HEK293 (cell line): ENCODE measurements around the gene MYO18B.

Experiments used
- CTCF ChIA-PET: fragments of 350-600 bp; formaldehyde crosslinking; extraction: SDS; loops from one replicate; lab custom pipeline; 2021; ENCODE audit warnings: antibody characterized with exemption; lab: Yijun Ruan, JAX
- POLR2A ChIA-PET: fragments of 300-600 bp; formaldehyde crosslinking; extraction: SDS; loops from one replicate; lab custom pipeline; 2020; ENCODE audit warnings: antibody characterized with exemption, inconsistent platforms; lab: Yijun Ruan, JAX
- H3K27ac ChIP-seq: fragments of 200-500 bp; sonication (Bioruptor generic); 2 replicates; pipeline ENCODE4 v1.5.1; 2014; ENCODE audit warnings: low read depth, low read length, control low read depth, inconsistent platforms; ENCODE audit errors: extremely low read depth
- H3K36me3 ChIP-seq, 2 experiments: fragments of 200-500 bp in 1 of 2; sonication (Bioruptor generic) in 1 of 2; 1 replicate in 1 of 2; 2 replicates in 1 of 2; pipeline ENCODE4 v1.5.1; 2014 to 2017; ENCODE audit warnings: inconsistent platforms in 2 of 2, low read length in 2 of 2; ENCODE audit not compliant: control insufficient read depth in 2 of 2, insufficient read depth in 1 of 2
- H3K4me1 ChIP-seq: fragments of 200-500 bp; sonication (Bioruptor generic); 2 replicates; pipeline ENCODE4 v1.5.1; 2014; ENCODE audit warnings: mild to moderate bottlenecking, low read length, inconsistent platforms; ENCODE audit not compliant: control insufficient read depth, insufficient read depth
- H3K4me3 ChIP-seq: 2 replicates; pipeline ENCODE4 v1.5.1; 2011; ENCODE audit warnings: low read depth, mild to moderate bottlenecking, control low read depth, low read length, moderate library complexity
- H3K9me3 ChIP-seq: fragments of 200-500 bp; sonication (Bioruptor generic); 2 replicates; pipeline ENCODE4 v1.5.1; 2014; ENCODE audit warnings: low read depth, low read length, inconsistent platforms; ENCODE audit not compliant: control insufficient read depth, insufficient read depth
- PRDM1 ChIP-seq: fragments of 450-650 bp; formaldehyde crosslinking; IDR thresholded peaks from 2 replicates; pipeline ENCODE4; 2016; ENCODE audit warnings: missing biosample characterization, missing genetic modification characterization
- REPIN1 ChIP-seq: fragments of 450-650 bp; formaldehyde crosslinking; IDR thresholded peaks from 2 replicates; pipeline ENCODE4 v1.5.1; 2017; ENCODE audit warnings: missing biosample characterization, missing genetic modification characterization, low read depth
- ZFP3 ChIP-seq: fragments of 450-650 bp; formaldehyde crosslinking; IDR thresholded peaks from 2 replicates; pipeline ENCODE4 v1.5.1; 2016; ENCODE audit warnings: low read depth, missing biosample characterization, missing genetic modification characterization
- ZFP41 ChIP-seq: fragments of 450-650 bp; formaldehyde crosslinking; IDR thresholded peaks from 2 replicates; pipeline ENCODE4 v1.5.1; 2016; ENCODE audit warnings: missing biosample characterization, missing genetic modification characterization, borderline replicate concordance
- ZNF175 ChIP-seq: fragments of 450-650 bp; formaldehyde crosslinking; IDR thresholded peaks from 2 replicates; pipeline ENCODE4 v1.5.1; 2016; ENCODE audit warnings: missing biosample characterization, missing genetic modification characterization
- ZNF391 ChIP-seq: fragments of 450-650 bp; formaldehyde crosslinking; IDR thresholded peaks from 2 replicates; pipeline ENCODE4 v1.5.1; 2016; ENCODE audit warnings: low read depth, missing biosample characterization, missing genetic modification characterization, borderline replicate concordance
- ZNF404 ChIP-seq: fragments of 450-650 bp; formaldehyde crosslinking; IDR thresholded peaks from 2 replicates; pipeline ENCODE4 v1.5.1; 2017; ENCODE audit warnings: missing biosample characterization, missing genetic modification characterization
- ZNF521 ChIP-seq: fragments of 450-650 bp; formaldehyde crosslinking; IDR thresholded peaks from 2 replicates; pipeline ENCODE4 v1.5.1; 2017; ENCODE audit warnings: missing biosample characterization, mild to moderate bottlenecking, missing genetic modification characterization
- ZNF571 ChIP-seq: fragments of 450-650 bp; formaldehyde crosslinking; IDR thresholded peaks from 2 replicates; pipeline ENCODE4 v1.5.0; 2017; ENCODE audit warnings: missing biosample characterization, missing genetic modification characterization
- ZNF626 ChIP-seq: fragments of 450-650 bp; sonication (Bioruptor Pico); formaldehyde crosslinking; IDR thresholded peaks from 2 replicates; pipeline ENCODE4 v1.5.1; 2018; ENCODE audit warnings: missing biosample characterization, missing genetic modification characterization, inconsistent platforms
- ZNF670 ChIP-seq: fragments of 450-650 bp; formaldehyde crosslinking; IDR thresholded peaks from 2 replicates; pipeline ENCODE4 v1.5.1; 2016; ENCODE audit warnings: missing biosample characterization, missing genetic modification characterization, low read depth
- ZNF785 ChIP-seq: fragments of 450-650 bp; formaldehyde crosslinking; IDR thresholded peaks from 2 replicates; pipeline ENCODE4 v1.5.1; 2016; ENCODE audit warnings: missing biosample characterization, missing genetic modification characterization
- TF ChIP-seq, protein P1 (sequence below): fragments of 450-650 bp; formaldehyde crosslinking; IDR thresholded peaks from 2 replicates; pipeline ENCODE4 v1.5.1; 2016; ENCODE audit warnings: missing biosample characterization, missing genetic modification characterization
- TF ChIP-seq, protein P2 (sequence below): fragments of 450-650 bp; formaldehyde crosslinking; IDR thresholded peaks from 2 replicates; pipeline ENCODE4 v1.5.1; 2016; ENCODE audit warnings: missing biosample characterization, missing genetic modification characterization
- TF ChIP-seq, protein P3 (sequence below): fragments of 450-650 bp; formaldehyde crosslinking; IDR thresholded peaks from 2 replicates; pipeline ENCODE4 v1.5.1; 2016; ENCODE audit warnings: missing biosample characterization, missing genetic modification characterization
- TF ChIP-seq, protein P4 (sequence below): fragments of 450-650 bp; formaldehyde crosslinking; IDR thresholded peaks from 2 replicates; pipeline ENCODE4 v1.5.1; 2016; ENCODE audit warnings: missing biosample characterization, missing genetic modification characterization, low read depth
- TF ChIP-seq, protein P5 (sequence below): fragments of 450-650 bp; formaldehyde crosslinking; IDR thresholded peaks from 2 replicates; pipeline ENCODE4 v1.5.1; 2017; ENCODE audit warnings: missing biosample characterization, missing genetic modification characterization

The MYO18B gene

DNA sequence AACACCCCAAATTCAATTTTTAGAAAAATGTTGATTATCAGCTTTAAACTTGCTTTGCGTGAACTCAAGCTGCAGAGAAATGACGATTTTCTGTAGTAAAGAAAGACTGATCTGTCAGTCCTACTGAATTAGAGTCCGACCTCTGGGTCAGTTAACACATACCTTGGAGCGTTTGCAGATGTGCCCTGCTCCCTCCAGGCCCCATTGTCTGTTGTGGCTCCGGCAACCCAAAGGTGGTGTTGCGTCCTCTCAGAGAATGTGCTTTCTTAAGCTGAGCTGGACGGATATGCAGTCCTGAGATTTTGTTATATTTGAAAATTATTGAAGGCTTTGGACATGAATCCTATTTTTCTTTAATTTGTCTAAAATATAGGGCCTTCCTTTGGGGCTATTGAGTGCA lies 31.5 kb upstream of the MYO18B start:
- ChIA-PET POLR2A (no interaction called here), CTCF (no interaction called here)
- no peak overlapping the region for H3K4me3 ChIP-seq
- H3K4me1 ChIP-seq = no peaks in the 10 kb centered on the region
- TF ChIP-seq ZNF175 (tag by site-specific recombination) (no peak), REPIN1 (tag by site-specific recombination) (no peak), PRDM1 (tag by site-specific recombination) (no peak)
- TF ChIP-seq, protein P1, sequence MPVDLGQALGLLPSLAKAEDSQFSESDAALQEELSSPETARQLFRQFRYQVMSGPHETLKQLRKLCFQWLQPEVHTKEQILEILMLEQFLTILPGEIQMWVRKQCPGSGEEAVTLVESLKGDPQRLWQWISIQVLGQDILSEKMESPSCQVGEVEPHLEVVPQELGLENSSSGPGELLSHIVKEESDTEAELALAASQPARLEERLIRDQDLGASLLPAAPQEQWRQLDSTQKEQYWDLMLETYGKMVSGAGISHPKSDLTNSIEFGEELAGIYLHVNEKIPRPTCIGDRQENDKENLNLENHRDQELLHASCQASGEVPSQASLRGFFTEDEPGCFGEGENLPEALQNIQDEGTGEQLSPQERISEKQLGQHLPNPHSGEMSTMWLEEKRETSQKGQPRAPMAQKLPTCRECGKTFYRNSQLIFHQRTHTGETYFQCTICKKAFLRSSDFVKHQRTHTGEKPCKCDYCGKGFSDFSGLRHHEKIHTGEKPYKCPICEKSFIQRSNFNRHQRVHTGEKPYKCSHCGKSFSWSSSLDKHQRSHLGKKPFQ (tag by site-specific recombination) = no peak
- TF ChIP-seq, protein P2, sequence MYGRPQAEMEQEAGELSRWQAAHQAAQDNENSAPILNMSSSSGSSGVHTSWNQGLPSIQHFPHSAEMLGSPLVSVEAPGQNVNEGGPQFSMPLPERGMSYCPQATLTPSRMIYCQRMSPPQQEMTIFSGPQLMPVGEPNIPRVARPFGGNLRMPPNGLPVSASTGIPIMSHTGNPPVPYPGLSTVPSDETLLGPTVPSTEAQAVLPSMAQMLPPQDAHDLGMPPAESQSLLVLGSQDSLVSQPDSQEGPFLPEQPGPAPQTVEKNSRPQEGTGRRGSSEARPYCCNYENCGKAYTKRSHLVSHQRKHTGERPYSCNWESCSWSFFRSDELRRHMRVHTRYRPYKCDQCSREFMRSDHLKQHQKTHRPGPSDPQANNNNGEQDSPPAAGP = no peak
- TF ChIP-seq, protein P3, sequence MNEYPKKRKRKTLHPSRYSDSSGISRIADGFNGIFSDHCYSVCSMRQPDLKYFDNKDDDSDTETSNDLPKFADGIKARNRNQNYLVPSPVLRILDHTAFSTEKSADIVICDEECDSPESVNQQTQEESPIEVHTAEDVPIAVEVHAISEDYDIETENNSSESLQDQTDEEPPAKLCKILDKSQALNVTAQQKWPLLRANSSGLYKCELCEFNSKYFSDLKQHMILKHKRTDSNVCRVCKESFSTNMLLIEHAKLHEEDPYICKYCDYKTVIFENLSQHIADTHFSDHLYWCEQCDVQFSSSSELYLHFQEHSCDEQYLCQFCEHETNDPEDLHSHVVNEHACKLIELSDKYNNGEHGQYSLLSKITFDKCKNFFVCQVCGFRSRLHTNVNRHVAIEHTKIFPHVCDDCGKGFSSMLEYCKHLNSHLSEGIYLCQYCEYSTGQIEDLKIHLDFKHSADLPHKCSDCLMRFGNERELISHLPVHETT (tag by site-specific recombination) = no peak
- peaks cover 3% of the 10 kb centered on the region in 2 experiments; a peak in 2 of 3 replicates for H3K36me3 ChIP-seq
- no peaks in the 10 kb centered on the region for H3K9me3 ChIP-seq
- H3K27ac ChIP-seq = no peak overlapping the region

DNA sequence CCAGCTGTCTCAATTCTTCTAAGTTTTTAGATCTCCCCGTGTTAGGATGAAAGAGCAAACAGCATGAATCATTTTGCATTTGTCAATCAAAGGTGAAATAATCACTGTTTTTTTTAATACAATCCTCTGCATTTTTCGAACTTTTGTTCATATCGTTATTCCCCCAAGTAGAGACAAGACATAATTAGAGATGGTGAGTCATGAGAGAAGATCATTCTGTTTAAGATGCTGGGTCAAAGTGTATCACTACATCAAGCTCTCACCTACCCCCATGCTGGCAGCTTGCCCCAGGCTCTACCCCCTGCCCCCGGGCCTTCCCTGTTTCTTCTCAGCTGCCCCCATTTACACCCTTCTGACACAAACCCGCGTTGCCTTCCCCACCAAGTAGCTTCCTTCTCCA lies 30.5 kb upstream of the MYO18B start:
- no peaks in the 10 kb centered on the region for H3K4me1 ChIP-seq
- H3K27ac ChIP-seq = no peak overlapping the region
- ChIA-PET CTCF (interaction anchor here (0.7 kb wide), 1 partner anchor 10 kb away, joined by 3 read pairs; no protein-coding TSS in a partner anchor), POLR2A (no interaction called here)
- H3K4me3 ChIP-seq = no peak overlapping the region
- peaks cover 3% of the 10 kb centered on the region in 2 experiments; a peak in 2 of 3 replicates for H3K36me3 ChIP-seq
- no peaks in the 10 kb centered on the region for H3K9me3 ChIP-seq
- TF ChIP-seq ZNF670 (tag by site-specific recombination) (no peak), ZNF404 (tag by site-specific recombination) (no peak), ZFP3 (tag by site-specific recombination) (no peak), ZNF521 (no peak), ZNF785 (tag by site-specific recombination) (no peak)
- TF ChIP-seq, protein P4, sequence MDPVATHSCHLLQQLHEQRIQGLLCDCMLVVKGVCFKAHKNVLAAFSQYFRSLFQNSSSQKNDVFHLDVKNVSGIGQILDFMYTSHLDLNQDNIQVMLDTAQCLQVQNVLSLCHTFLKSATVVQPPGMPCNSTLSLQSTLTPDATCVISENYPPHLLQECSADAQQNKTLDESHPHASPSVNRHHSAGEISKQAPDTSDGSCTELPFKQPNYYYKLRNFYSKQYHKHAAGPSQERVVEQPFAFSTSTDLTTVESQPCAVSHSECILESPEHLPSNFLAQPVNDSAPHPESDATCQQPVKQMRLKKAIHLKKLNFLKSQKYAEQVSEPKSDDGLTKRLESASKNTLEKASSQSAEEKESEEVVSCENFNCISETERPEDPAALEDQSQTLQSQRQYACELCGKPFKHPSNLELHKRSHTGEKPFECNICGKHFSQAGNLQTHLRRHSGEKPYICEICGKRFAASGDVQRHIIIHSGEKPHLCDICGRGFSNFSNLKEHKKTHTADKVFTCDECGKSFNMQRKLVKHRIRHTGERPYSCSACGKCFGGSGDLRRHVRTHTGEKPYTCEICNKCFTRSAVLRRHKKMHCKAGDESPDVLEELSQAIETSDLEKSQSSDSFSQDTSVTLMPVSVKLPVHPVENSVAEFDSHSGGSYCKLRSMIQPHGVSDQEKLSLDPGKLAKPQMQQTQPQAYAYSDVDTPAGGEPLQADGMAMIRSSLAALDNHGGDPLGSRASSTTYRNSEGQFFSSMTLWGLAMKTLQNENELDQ (tag by site-specific recombination) = no peak

DNA sequence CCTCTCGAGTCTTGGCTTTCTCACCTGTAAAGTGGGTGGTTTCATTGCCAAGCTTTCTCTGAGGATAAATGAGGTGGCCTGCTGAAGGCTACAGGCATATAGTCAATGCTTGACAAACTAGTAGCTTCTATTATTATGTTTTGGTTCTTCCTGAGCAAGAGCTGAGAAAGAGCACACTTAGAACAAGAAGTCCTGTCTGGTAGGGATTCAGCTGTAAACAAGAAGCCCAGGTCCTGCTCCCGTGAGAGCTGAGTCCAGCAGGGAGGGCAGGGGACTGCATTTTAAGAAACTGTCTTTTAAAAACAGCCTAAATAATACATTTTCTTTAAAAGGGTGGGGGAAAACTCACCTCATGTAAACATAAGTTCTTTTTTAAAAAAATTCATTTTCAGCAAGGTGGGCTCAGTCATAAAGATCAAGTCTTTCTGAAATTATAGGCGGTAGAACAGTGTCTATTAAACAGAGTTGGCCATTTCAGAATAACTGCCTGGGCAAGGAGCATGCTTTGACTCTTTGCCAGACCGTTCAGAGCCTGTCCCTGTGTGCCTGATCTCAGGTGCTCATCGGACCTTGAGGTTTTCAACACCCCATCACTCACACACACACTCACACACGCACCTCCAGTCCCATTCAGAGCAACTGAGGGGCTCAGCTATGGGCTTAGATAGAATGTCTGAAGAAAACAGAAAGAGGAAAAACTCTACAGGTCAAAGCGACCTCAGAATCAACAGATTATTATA lies 29.2 kb upstream of the MYO18B start:
- ChIA-PET POLR2A (interaction anchor here (1.1 kb wide), 1 partner anchor 14 kb away, joined by 4 read pairs; no protein-coding TSS in a partner anchor), CTCF (interaction anchor here (0.6 to 1.6 kb wide), 5 partner anchors 14 to 266 kb away, joined by 3 to 5 read pairs (median 3); no protein-coding TSS in a partner anchor)
- no peak for TF ChIP-seq ZNF626
- no peak for TF ChIP-seq ZNF571 (tag by site-specific recombination)
- TF ChIP-seq, protein P5, sequence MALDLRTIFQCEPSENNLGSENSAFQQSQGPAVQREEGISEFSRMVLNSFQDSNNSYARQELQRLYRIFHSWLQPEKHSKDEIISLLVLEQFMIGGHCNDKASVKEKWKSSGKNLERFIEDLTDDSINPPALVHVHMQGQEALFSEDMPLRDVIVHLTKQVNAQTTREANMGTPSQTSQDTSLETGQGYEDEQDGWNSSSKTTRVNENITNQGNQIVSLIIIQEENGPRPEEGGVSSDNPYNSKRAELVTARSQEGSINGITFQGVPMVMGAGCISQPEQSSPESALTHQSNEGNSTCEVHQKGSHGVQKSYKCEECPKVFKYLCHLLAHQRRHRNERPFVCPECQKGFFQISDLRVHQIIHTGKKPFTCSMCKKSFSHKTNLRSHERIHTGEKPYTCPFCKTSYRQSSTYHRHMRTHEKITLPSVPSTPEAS = no peak
- TF ChIP-seq ZNF391 = no peak
- no peak for TF ChIP-seq ZFP41 (tag by site-specific recombination)
- Histone ChIP-seq H3K9me3 (no peaks in the 10 kb centered on the region), H3K27ac (no peak overlapping the region), H3K4me1 (no peaks in the 10 kb centered on the region), H3K4me3 (no peak overlapping the region), H3K36me3 (peaks cover 3% of the 10 kb centered on the region in 2 experiments; a peak in 2 of 3 replicates)
